SK-N-SH (cell line): ENCODE results near the gene TDRD9. TPM values are rescaled to one million over a fixed set of nuclear protein-coding genes. Genes with fewer than 3 reads are reported as not detected.

ENCODE experiments used
- CTCF ChIA-PET: fragments of 300-600, 350-600 bp; formaldehyde crosslinking; extraction: SDS; loops from one replicate; lab custom pipeline; 2021; lab: Yijun Ruan, JAX
- POLR2A ChIA-PET: fragments of 350-600 bp; sonication (Branson Sonifier 250); formaldehyde crosslinking; extraction: SDS; loops from one replicate; lab custom pipeline; 2020; ENCODE audit warnings: antibody characterized with exemption, inconsistent platforms; lab: Yijun Ruan, JAX
- DNase-seq: peaks from one replicate; pipeline ENCODE4 v3.0.0; 2012
- H2AFZ ChIP-seq: fragments of 200-600 bp; sonication (generic); 2 replicates; pipeline ENCODE4 v1.8.1; 2016; ENCODE audit warnings: antibody characterized with exemption, mild to moderate bottlenecking, low read depth
- H3F3A ChIP-seq: fragments of 200-600 bp; sonication (generic); replicated peaks from 2 replicates; pipeline ENCODE3; 2016; ENCODE audit warnings: antibody characterized with exemption, mild to moderate bottlenecking; ENCODE audit not compliant: insufficient read depth
- H3K27ac ChIP-seq, 2 experiments: fragments of 200-500 bp in 1 of 2; fragments of 200-600 bp in 1 of 2; sonication (Bioruptor generic) in 1 of 2; sonication (generic), shearing (Covaris generic) in 1 of 2; 2 replicates each; pipeline versions ENCODE4 v1.5.1 to v1.6.1; 2014 to 2016; ENCODE audit warnings: low read depth in 2 of 2, inconsistent platforms in 1 of 2, low read length in 1 of 2, mild to moderate bottlenecking in 1 of 2, mixed read lengths in 1 of 2
- H3K27me3 ChIP-seq: fragments of 200-600 bp; sonication (generic), shearing (Covaris generic); 2 replicates; pipeline ENCODE4 v1.6.1; 2016; ENCODE audit warnings: mixed run types; ENCODE audit not compliant: insufficient read depth
- H3K36me3 ChIP-seq, 2 experiments: fragments of 200-500 bp in 1 of 2; fragments of 200-600 bp in 1 of 2; sonication (Bioruptor generic) in 1 of 2; sonication (generic) in 1 of 2; replicated peaks in 1 of 2; 2 replicates each; pipeline versions ENCODE3 to v1.5.1; 2014 to 2016; ENCODE audit warnings: low read length in 1 of 2, mild to moderate bottlenecking in 1 of 2; ENCODE audit not compliant: insufficient read depth in 2 of 2, control insufficient read depth in 1 of 2
- H3K4me1 ChIP-seq, 2 experiments: fragments of 200-500 bp in 1 of 2; fragments of 200-600 bp in 1 of 2; sonication (Bioruptor generic) in 1 of 2; sonication (generic), shearing (Covaris generic) in 1 of 2; 2 replicates each; pipeline versions ENCODE4 v1.5.1 to v1.6.1; 2014 to 2016; ENCODE audit warnings: low read depth in 1 of 2, low read length in 1 of 2, mixed run types in 1 of 2; ENCODE audit not compliant: insufficient read depth in 2 of 2, control insufficient read depth in 1 of 2
- H3K4me2 ChIP-seq: fragments of 200-600 bp; sonication (generic), shearing (Covaris generic); 2 replicates; pipeline ENCODE4 v1.6.1; 2017; ENCODE audit warnings: mixed run types
- H3K4me3 ChIP-seq, 2 experiments: fragments of 200-500 bp in 1 of 2; fragments of 200-600 bp in 1 of 2; sonication (Bioruptor generic) in 1 of 2; sonication (generic), shearing (Covaris generic) in 1 of 2; 2 replicates each; pipeline versions ENCODE4 v1.5.1 to v1.8.1; 2014 to 2016; ENCODE audit warnings: low read depth in 2 of 2, inconsistent platforms in 1 of 2, low read length in 1 of 2, mild to moderate bottlenecking in 1 of 2, mixed read lengths in 1 of 2, moderate library complexity in 1 of 2
- H3K79me2 ChIP-seq: fragments of 200-600 bp; sonication (generic); 2 replicates; pipeline ENCODE4 v1.8.1; 2017; ENCODE audit warnings: mild to moderate bottlenecking; ENCODE audit not compliant: insufficient read depth
- H3K9ac ChIP-seq: fragments of 200-600 bp; sonication (generic); 2 replicates; pipeline ENCODE4 v1.6.1; 2017; ENCODE audit warnings: mixed run types
- H3K9me2 ChIP-seq: fragments of 200-600 bp; sonication (generic); 2 replicates; pipeline ENCODE4 v1.6.1; 2017; ENCODE audit warnings: mixed run types
- H3K9me3 ChIP-seq: fragments of 200-600 bp; sonication (generic); 2 replicates; pipeline ENCODE4 v1.6.1; 2017; ENCODE audit warnings: mixed run types, mild to moderate bottlenecking, moderate library complexity
- H4K20me1 ChIP-seq: fragments of 200-600 bp; sonication (generic); 2 replicates; pipeline ENCODE4 v1.6.1; 2017; ENCODE audit warnings: mild to moderate bottlenecking, mixed run types; ENCODE audit not compliant: insufficient read depth
- ELF1 ChIP-seq: IDR thresholded peaks from 2 replicates; pipeline ENCODE4 v1.4.0; 2012
- FOSL2 ChIP-seq: IDR thresholded peaks from 2 replicates; pipeline ENCODE4 v1.4.0; 2012; ENCODE audit warnings: low read depth, mild to moderate bottlenecking, moderate library complexity, borderline replicate concordance
- GABPA ChIP-seq: IDR thresholded peaks from 2 replicates; pipeline ENCODE4 v1.4.0; 2012; ENCODE audit warnings: low read depth, mild to moderate bottlenecking
- GATA2 ChIP-seq: sonication (generic); formaldehyde crosslinking; IDR thresholded peaks from 2 replicates; pipeline ENCODE4 v1.5.0; 2020; ENCODE audit warnings: mild to moderate bottlenecking, missing genetic modification reagents
- JUND ChIP-seq: IDR thresholded peaks from 2 replicates; pipeline ENCODE4 v1.4.0; 2012
- MEF2A ChIP-seq: IDR thresholded peaks from 2 replicates; pipeline ENCODE4 v1.4.0; 2012; ENCODE audit warnings: low read depth, borderline replicate concordance
- MXI1 ChIP-seq: IDR thresholded peaks from 2 replicates; pipeline ENCODE4 v1.6.1; 2012; ENCODE audit warnings: mild to moderate bottlenecking, low read depth, low read length, improper control_type of control experiment
- RFX5 ChIP-seq: IDR thresholded peaks from 2 replicates; pipeline ENCODE4 v1.6.1; 2012; ENCODE audit warnings: mild to moderate bottlenecking, improper control_type of control experiment, low read length
- SIN3A ChIP-seq: IDR thresholded peaks from 2 replicates; pipeline ENCODE4 v1.6.1; 2012; ENCODE audit warnings: low read depth, mild to moderate bottlenecking, low read length, moderate library complexity, borderline replicate concordance
- SMC3 ChIP-seq: IDR thresholded peaks from 2 replicates; pipeline ENCODE4 v1.6.1; 2012; ENCODE audit warnings: low read depth, low read length, improper control_type of control experiment
- TEAD4 ChIP-seq: IDR thresholded peaks from 2 replicates; pipeline ENCODE4 v1.4.0; 2012; ENCODE audit warnings: mild to moderate bottlenecking, borderline replicate concordance; ENCODE audit not compliant: insufficient read depth
- YY1 ChIP-seq: IDR thresholded peaks from 2 replicates; pipeline ENCODE4 v1.4.0; 2012; ENCODE audit warnings: low read depth, mild to moderate bottlenecking
- WGBS: methylation state at CpG from one replicate; pipeline ENCODE4 v1.1.6; 2017; ENCODE audit warnings: low lambda C conversion rate; 5-methylcytosine and 5-hydroxymethylcytosine counted together
- polyA plus RNA-seq, 3 experiments: library from polyadenylated mRNA; depleted of rRNA; stranded (reverse); fragments of >200 nt; gene quantifications; 2 replicates each; pipeline ENCODE4 v1.2.3, GENCODE V29; 2012
- TF ChIP-seq, protein P1 (sequence below): IDR thresholded peaks from 2 replicates; pipeline ENCODE4 v1.4.0; 2012; ENCODE audit warnings: low read depth, borderline replicate concordance
- TF ChIP-seq, protein P2 (sequence below): IDR thresholded peaks from 2 replicates; pipeline ENCODE4; 2012

TDRD9 gene
- polyA plus RNA-seq, 1 of the 3 experiments (the other 2 are of a cell fraction): not detected

GRCh38 chr14:103931422-103931821 is 3.2 kb downstream of the TDRD9 start:
- no peak for DNase-seq
- no peaks in the 10 kb centered on the region for H3K79me2 ChIP-seq
- no peaks in the 10 kb centered on the region for H3F3A ChIP-seq
- H3K27me3 ChIP-seq: no peaks in the 10 kb centered on the region
- H3K9ac ChIP-seq: no peak overlapping the region
- no peak overlapping the region for H3K4me2 ChIP-seq
- no peaks in the 10 kb centered on the region for H3K36me3 ChIP-seq
- H3K9me2 ChIP-seq: no peaks in the 10 kb centered on the region
- no peak overlapping the region for H3K4me3 ChIP-seq
- POLR2A ChIA-PET: no interaction called here
- no peaks in the 10 kb centered on the region for H3K4me1 ChIP-seq
- TF ChIP-seq, protein P1, sequence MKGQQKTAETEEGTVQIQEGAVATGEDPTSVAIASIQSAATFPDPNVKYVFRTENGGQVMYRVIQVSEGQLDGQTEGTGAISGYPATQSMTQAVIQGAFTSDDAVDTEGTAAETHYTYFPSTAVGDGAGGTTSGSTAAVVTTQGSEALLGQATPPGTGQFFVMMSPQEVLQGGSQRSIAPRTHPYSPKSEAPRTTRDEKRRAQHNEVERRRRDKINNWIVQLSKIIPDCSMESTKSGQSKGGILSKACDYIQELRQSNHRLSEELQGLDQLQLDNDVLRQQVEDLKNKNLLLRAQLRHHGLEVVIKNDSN: no peak
- TF ChIP-seq ELF1: no peak
- TF ChIP-seq GATA2 (CRISPR knock-in tag): no peak
- TF ChIP-seq, protein P2, sequence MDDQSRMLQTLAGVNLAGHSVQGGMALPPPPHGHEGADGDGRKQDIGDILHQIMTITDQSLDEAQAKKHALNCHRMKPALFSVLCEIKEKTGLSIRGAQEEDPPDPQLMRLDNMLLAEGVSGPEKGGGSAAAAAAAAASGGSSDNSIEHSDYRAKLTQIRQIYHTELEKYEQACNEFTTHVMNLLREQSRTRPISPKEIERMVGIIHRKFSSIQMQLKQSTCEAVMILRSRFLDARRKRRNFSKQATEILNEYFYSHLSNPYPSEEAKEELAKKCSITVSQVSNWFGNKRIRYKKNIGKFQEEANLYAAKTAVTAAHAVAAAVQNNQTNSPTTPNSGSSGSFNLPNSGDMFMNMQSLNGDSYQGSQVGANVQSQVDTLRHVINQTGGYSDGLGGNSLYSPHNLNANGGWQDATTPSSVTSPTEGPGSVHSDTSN: no peak
- no peak for TF ChIP-seq TEAD4
- TF ChIP-seq YY1: no peak
- TF ChIP-seq MEF2A: no peak
- TF ChIP-seq GABPA: no peak
- no peak for TF ChIP-seq FOSL2
- no peak for TF ChIP-seq SMC3
- TF ChIP-seq JUND: no peak
- CTCF ChIA-PET: interaction anchor here (0.5 to 1.8 kb wide), 5 partner anchors 9 to 122 kb away, joined by 3 to 5 read pairs (median 3); no protein-coding TSS in a partner anchor
- 72% methylated on average over 3 of the region's 3 CpGs for WGBS
- no peaks in the 10 kb centered on the region for H4K20me1 ChIP-seq
- H3K27ac ChIP-seq: no peak overlapping the region
- H2AFZ ChIP-seq: no peak overlapping the region
- H3K9me3 ChIP-seq: no peaks in the 10 kb centered on the region

GRCh38 chr14:103932791-103933490 is 4.7 kb downstream of the TDRD9 start:
- H3K9me2 ChIP-seq: no peaks in the 10 kb centered on the region
- H3K27me3 ChIP-seq: peaks cover 13% of the 10 kb centered on the region; the same call in 1 of the 2 replicates
- no peaks in the 10 kb centered on the region for H3K4me1 ChIP-seq
- no peak for TF ChIP-seq SIN3A
- TF ChIP-seq RFX5: no peak
- no peak for TF ChIP-seq MXI1
- no peak for TF ChIP-seq TEAD4
- no peaks in the 10 kb centered on the region for H3K79me2 ChIP-seq
- H4K20me1 ChIP-seq: no peaks in the 10 kb centered on the region
- H2AFZ ChIP-seq: no peak overlapping the region
- no peak overlapping the region for H3K27ac ChIP-seq
- CTCF ChIA-PET: interaction anchor here (1.5 to 1.8 kb wide), 2 partner anchors 9 to 11 kb away, joined by 3 to 5 read pairs; no protein-coding TSS in a partner anchor
- no peak for DNase-seq
- H3K36me3 ChIP-seq: no peaks in the 10 kb centered on the region
- no peak overlapping the region for H3K4me3 ChIP-seq
- H3F3A ChIP-seq: no peaks in the 10 kb centered on the region
- H3K4me2 ChIP-seq: no peak overlapping the region
- POLR2A ChIA-PET: no interaction called here
- no peaks in the 10 kb centered on the region for H3K9me3 ChIP-seq
- 60% methylated on average over 11 of the region's 11 CpGs for WGBS
- no peak overlapping the region for H3K9ac ChIP-seq
